GM21360 (cell line): ENCODE results near the gene LRIG3.
"Not testable (repeated sequence)": the region's sequence is repeated elsewhere in the genome, so short reads cannot be mapped to it uniquely, and the experiment has no call there.

Experiments
- ATAC-seq: cut with Tn5 transposase; IDR thresholded peaks from one replicate; pipeline ENCODE4 v1.9.1; 2021; ENCODE audit warnings: mild to moderate bottlenecking, moderate library complexity; ENCODE audit not compliant: unreplicated experiment

Gene LRIG3

DNA sequence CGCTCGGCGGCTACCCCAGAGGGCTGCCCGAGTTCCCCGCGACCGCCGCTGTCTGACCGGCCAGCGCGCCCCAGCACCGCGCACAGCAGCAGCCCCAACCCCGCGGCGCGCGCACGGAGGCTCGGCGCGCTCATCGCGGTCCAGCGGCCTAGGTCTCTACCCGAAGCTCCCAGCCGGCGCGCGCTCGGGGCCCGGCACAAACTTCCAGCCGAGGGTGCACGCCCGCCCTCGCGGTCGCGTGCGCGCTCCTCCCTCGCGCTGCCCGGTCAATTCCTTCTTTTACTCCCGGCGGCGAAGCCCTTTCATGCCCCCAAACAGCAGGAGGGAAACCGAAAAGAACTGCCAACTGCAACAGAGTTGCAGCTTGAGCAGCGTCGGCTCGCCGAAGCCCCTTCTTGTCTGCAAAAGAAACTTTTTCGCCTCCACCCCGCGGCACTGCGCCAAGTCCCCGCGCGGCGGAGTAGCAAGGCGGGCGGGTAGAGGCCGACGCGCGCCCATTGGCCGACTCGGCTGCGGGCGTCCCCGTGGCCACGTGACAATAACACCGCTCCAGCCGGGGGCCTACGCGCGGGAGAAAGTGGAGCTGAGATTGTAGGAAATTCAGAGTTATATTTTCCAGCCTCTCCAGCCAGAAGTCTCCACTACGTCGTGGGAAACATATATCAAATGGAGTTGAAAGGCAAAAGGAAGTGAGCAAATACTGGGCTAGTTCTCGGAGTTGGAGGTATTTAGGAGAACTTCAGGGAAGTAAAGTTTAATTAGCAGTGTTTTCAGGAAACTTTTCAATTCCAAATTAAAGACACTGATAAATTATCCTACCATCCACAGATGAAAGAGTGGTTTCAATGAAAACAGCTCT is at the start of gene LRIG3:
Gene LRIG3, minus strand, starts transcription at position 403 of the 859 bp plus-strand sequence. Its CDS starts 269 bp downstream, at position 134.
- ATAC-seq = peak; percentile 88

DNA sequence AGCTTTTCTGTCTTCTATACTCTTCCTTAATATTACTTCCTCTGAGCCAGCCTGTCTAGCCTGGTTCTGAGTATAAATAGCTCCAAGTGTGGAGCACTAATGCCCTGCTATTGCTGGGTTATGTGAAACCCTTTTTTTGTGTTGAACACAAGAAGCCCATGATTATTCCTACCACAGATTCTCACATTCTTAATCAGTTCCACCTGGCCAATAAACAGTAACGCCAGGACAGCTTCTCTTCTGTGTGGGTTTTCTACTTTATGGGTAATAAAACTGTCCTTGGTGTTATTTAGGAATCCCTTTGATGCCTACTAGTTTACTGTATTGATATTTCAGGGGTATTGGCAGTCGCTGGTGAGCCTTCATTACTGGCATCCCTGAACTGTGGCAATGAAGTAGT is 48.9 kb upstream of the LRIG3 start:
- no peak for ATAC-seq

- ATAC-seq = no peak
Observed at GRCh38 chr12:58967561-58967960, 47.3 kb upstream of the LRIG3 start.

- ATAC-seq = no peak
Observed at GRCh38 chr12:58966939-58967338, 46.6 kb upstream of the LRIG3 start.

DNA sequence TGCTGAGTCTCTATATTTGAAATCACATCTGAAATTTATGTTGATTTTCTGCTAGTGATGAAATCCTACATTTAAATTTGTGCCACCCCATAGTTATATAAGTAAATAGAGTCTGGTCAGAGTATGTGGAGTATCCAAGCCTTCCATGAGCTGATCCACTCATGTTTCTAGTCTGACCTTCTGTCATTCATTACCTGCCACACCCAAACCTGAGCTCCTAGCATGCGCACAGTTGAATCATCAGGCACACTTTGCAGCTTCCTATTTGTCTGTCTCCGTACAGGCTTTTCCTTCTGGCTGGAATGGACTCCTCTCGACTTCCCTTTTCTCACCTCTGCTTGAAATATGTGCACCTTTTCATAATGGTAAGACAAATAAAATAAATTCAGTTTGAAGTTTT is 45.3 kb upstream of the LRIG3 start:
- no peak for ATAC-seq

- no peak for ATAC-seq
Observed at GRCh38 chr12:58963844-58964243, 43.5 kb upstream of the LRIG3 start.

GRCh38 chr12:58961906-58962305 is 41.6 kb upstream of the LRIG3 start:
- no peak for ATAC-seq

DNA sequence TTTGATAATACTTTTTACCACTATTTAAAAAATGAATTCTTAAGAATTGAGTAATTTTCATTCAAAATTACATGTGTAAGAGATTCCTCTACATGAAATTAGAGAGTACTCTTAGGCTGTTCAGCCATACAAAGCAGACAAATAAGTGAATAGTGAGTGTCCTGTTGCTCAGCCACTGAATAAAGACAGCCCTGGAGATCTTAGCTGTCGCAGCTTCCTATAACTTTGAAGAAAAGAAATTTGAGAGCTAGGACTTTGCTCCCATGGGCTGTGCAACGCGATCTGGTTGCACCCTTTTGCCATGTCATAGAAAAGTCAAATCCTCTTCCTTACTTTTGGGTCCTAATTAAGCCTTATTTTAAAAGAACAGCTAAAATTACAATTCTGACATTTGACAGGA is 40.9 kb upstream of the LRIG3 start:
- no peak for ATAC-seq

DNA sequence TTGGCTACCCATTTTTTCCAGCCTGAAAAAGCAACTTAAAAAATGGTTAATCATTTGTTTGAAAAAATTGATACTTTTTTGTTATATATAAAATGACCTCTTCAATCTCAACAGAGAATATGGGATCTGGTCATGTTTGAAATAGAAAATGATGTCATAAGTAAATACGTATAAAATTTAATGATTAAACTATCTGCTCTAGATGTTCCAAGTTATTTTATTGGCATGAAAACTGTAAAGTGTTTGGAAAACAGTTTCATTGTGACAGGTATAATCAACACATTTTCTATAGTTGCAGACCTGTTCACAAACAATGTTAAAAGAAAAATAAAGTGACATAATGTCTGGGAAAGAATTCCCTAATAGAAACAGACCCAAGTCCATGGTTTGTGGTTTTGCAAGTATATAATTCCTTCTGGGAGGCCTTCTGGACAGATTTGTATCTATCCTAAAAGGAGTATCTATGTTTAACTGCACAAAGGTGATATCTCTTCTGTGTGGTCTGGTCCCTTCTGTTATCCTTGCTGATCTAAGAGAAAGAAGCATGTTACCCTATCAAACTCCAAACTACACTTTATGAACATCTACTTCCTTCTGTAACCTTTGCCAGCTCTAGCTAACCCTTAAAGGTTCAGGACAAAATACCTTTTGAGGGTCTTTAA is 39.5 kb upstream of the LRIG3 start:
- ATAC-seq = no peak

- ATAC-seq = no peak
Observed at GRCh38 chr12:58957298-58957697, 37.0 kb upstream of the LRIG3 start.

GRCh38 chr12:58955849-58956248 is 35.5 kb upstream of the LRIG3 start:
- ATAC-seq = no peak

- ATAC-seq = no peak
Observed at GRCh38 chr12:58954002-58954401, 33.7 kb upstream of the LRIG3 start.

- no peak for ATAC-seq
Observed at GRCh38 chr12:58950739-58951100, 30.4 kb upstream of the LRIG3 start.

- ATAC-seq = not testable (repeated sequence)
Observed at GRCh38 chr12:58949954-58950738, 29.8 kb upstream of the LRIG3 start.

GRCh38 chr12:58943079-58943478 is 22.8 kb upstream of the LRIG3 start:
- ATAC-seq = no peak

GRCh38 chr12:58942345-58942744 is 22.0 kb upstream of the LRIG3 start:
- no peak for ATAC-seq

- ATAC-seq = no peak
Observed at GRCh38 chr12:58939399-58940100, 19.2 kb upstream of the LRIG3 start.

DNA sequence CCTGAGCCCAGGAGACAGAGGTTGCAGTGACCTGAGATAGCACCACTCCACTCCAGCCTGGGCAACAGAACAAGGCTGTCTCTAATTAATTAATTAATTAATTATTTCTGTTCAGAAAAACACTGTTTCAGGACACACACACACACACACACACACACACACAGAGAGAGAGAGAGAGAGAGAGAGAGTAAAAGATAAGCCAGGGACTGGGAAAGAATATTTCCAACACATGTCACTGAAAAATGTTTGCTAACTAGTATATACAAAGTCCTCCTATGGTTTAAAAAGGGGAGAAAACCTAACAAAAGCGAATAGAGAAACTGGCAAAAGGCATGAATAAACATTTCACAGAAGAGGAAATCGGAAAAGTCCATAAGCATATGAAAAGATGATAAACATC is 18.1 kb upstream of the LRIG3 start:
- no peak for ATAC-seq

DNA sequence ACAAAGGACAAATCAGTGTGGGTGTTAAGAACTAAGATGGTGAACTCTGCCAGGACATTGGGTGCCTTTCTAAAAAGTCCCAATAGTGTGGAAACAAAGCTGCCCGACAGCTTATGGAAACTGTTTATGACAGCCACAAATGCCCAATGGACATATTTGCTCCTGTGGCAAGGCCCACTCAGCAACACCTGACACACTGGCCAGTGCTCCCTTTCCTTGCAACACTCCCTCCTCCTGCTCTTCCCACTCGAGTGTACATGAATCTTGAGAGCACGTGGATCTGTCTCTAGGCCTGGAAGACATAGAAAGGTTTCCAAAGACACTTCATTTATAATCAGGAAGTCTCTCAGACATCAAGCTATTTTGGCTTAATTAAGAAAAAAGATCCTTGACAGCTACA is 14.2 kb upstream of the LRIG3 start:
- no peak for ATAC-seq

GRCh38 chr12:58932806-58933681 is 12.7 kb upstream of the LRIG3 start:
- no peak for ATAC-seq
